Hepatocyte (in vitro differentiated cells): Measurements from ENCODE around the gene SDHB. TPM values are rescaled to one million over a fixed set of nuclear protein-coding genes. Genes with fewer than 3 reads are reported as not detected.
"Not testable (repeated sequence)": the region's sequence is repeated elsewhere in the genome, so short reads cannot be mapped to it uniquely, and the experiment has no call there.

ENCODE experiments used
- DNase-seq: peaks from one replicate; pipeline ENCODE4 v3.0.0-alpha.2; 2016; ENCODE audit warnings: low spot score
- H2AFZ ChIP-seq: fragments of 200-600 bp; sonication (generic); 2 replicates; pipeline ENCODE4 v1.6.0; 2016; ENCODE audit warnings: antibody characterized with exemption, mild to moderate bottlenecking
- H3K27ac ChIP-seq: fragments of 200-600 bp; sonication (generic); 2 replicates; pipeline ENCODE4 v1.5.1; 2016; ENCODE audit warnings: mild to moderate bottlenecking
- H3K27me3 ChIP-seq: fragments of 200-600 bp; sonication (generic); 2 replicates; pipeline ENCODE4 v1.6.1; 2016
- H3K36me3 ChIP-seq: fragments of 200-600 bp; sonication (generic); replicated peaks from 2 replicates; pipeline ENCODE4 v1.5.1; 2016; ENCODE audit warnings: low read depth; ENCODE audit not compliant: insufficient read depth
- H3K4me1 ChIP-seq: fragments of 200-600 bp; sonication (generic); 2 replicates; pipeline ENCODE4 v1.5.1; 2016; ENCODE audit warnings: mild to moderate bottlenecking, moderate library complexity; ENCODE audit not compliant: insufficient read depth
- H3K4me2 ChIP-seq: fragments of 200-600 bp; sonication (generic); 2 replicates; pipeline ENCODE4 v1.6.0; 2016
- H3K4me3 ChIP-seq: fragments of 200-600 bp; sonication (generic); 2 replicates; pipeline ENCODE4 v1.5.1; 2016; ENCODE audit warnings: mild to moderate bottlenecking
- H3K79me2 ChIP-seq: fragments of 200-600 bp; sonication (generic); 2 replicates; pipeline ENCODE4 v1.6.0; 2017; ENCODE audit warnings: mild to moderate bottlenecking
- H3K9me2 ChIP-seq: fragments of 200-600 bp; sonication (generic); replicated peaks from 2 replicates; pipeline ENCODE4 v1.6.0; 2017; ENCODE audit warnings: mild to moderate bottlenecking; ENCODE audit not compliant: insufficient read depth
- H3K9me3 ChIP-seq: fragments of 200-600 bp; sonication (generic); 2 replicates; pipeline ENCODE4 v1.5.1; 2016; ENCODE audit warnings: low read depth, mild to moderate bottlenecking
- H4K20me1 ChIP-seq: fragments of 200-600 bp; sonication (generic); 2 replicates; pipeline ENCODE4 v1.6.0; 2016; ENCODE audit warnings: mild to moderate bottlenecking; ENCODE audit not compliant: insufficient read depth, poor library complexity, severe bottlenecking
- CTCF ChIP-seq: fragments of 200-600 bp; sonication (generic); IDR thresholded peaks from 2 replicates; pipeline ENCODE4 v1.5.1; 2016; ENCODE audit warnings: antibody characterized with exemption, mild to moderate bottlenecking; ENCODE audit not compliant: poor library complexity
- EZH2 ChIP-seq: fragments of 200-600 bp; sonication (generic); IDR thresholded peaks from 2 replicates; pipeline ENCODE4 v1.6.1; 2016; ENCODE audit warnings: antibody characterized with exemption, mild to moderate bottlenecking, borderline replicate concordance
- EZH2phosphoT487 ChIP-seq: fragments of 200-600 bp; sonication (generic); IDR thresholded peaks from one replicate; pipeline ENCODE4 v1.6.1; 2018; ENCODE audit warnings: antibody characterized with exemption, mild to moderate bottlenecking, low read depth, moderate library complexity; ENCODE audit not compliant: unreplicated experiment, severe bottlenecking
- WGBS: methylation state at CpG from one replicate; pipeline ENCODE4 v1.1.6; 2016; ENCODE audit warnings: low lambda C conversion rate; ENCODE audit errors: missing lambda C conversion rate; 5-methylcytosine and 5-hydroxymethylcytosine counted together
- polyA plus RNA-seq: library from polyadenylated mRNA; unstranded; fragments of >200 nt; fragmentation: Nextera tagmentation; extraction: Ambion mirVana; gene quantifications from 2 replicates; pipeline ENCODE4 v1.2.1, GENCODE V29; 2016
- total RNA-seq: library from RNA; depleted of rRNA; stranded (reverse); fragments of >200 nt; gene quantifications from 2 replicates; pipeline ENCODE4 v1.2.3, GENCODE V29; 2014

SDHB gene
- total and polyA plus RNA-seq, 2 experiments from 2014 or later, result 144 to 175 TPM

GRCh38 chr1:17066361-17067068 lies 12.7 kb upstream of the SDHB start:
- Histone ChIP-seq H3K27ac (no peak overlapping the region), H3K4me1 (no peaks in the 10 kb centered on the region), H3K4me3 (no peak overlapping the region), H3K36me3 (no peaks in the 10 kb centered on the region), H3K27me3 (no peaks in the 10 kb centered on the region), H3K79me2 (no peaks in the 10 kb centered on the region), H3K4me2 (no peak overlapping the region), H4K20me1 (no peaks in the 10 kb centered on the region), H2AFZ (no peak overlapping the region), H3K9me3 (no peaks in the 10 kb centered on the region), H3K9me2 (no peaks in the 10 kb centered on the region)
- 93% methylated on average over 11 of the region's 11 CpGs for WGBS
- DNase-seq, result no peak
- TF ChIP-seq EZH2 (no peak), CTCF (no peak), EZH2phosphoT487 (no peak)

GRCh38 chr1:17065666-17066065 lies 11.8 kb upstream of the SDHB start:
- DNase-seq, result no peak
- Histone ChIP-seq H3K9me2 (no peaks in the 10 kb centered on the region), H3K79me2 (no peaks in the 10 kb centered on the region), H4K20me1 (no peaks in the 10 kb centered on the region), H3K4me3 (no peak overlapping the region), H3K36me3 (no peaks in the 10 kb centered on the region), H2AFZ (no peak overlapping the region), H3K27me3 (no peaks in the 10 kb centered on the region), H3K9me3 (no peaks in the 10 kb centered on the region), H3K4me1 (no peaks in the 10 kb centered on the region), H3K4me2 (no peak overlapping the region), H3K27ac (no peak overlapping the region)
- 78% methylated on average over 7 of the region's 7 CpGs for WGBS
- no peak for TF ChIP-seq EZH2
- no peak for TF ChIP-seq CTCF
- TF ChIP-seq EZH2phosphoT487, result no peak

- H3K9me3 ChIP-seq, DNase-seq, H3K27ac ChIP-seq, H3K4me2 ChIP-seq, H2AFZ ChIP-seq, H3K9me2 ChIP-seq, H4K20me1 ChIP-seq, H3K4me1 ChIP-seq, H3K27me3 ChIP-seq, H3K4me3 ChIP-seq, H3K79me2 ChIP-seq, H3K36me3 ChIP-seq: not testable (repeated sequence)
- WGBS, result 74% methylated on average over 7 of the region's 7 CpGs
Observed at GRCh38 chr1:17062751-17063150, 8.9 kb upstream of the SDHB start.

GRCh38 chr1:17061892-17062291 lies 8.1 kb upstream of the SDHB start:
- Histone ChIP-seq H3K36me3 (no peaks in the 10 kb centered on the region), H2AFZ (no peak overlapping the region), H3K27me3 (no peaks in the 10 kb centered on the region), H3K4me3 (no peak overlapping the region), H3K9me3 (no peaks in the 10 kb centered on the region), H3K79me2 (no peaks in the 10 kb centered on the region), H3K4me2 (no peak overlapping the region), H4K20me1 (no peaks in the 10 kb centered on the region), H3K4me1 (no peaks in the 10 kb centered on the region), H3K9me2 (no peaks in the 10 kb centered on the region), H3K27ac (no peak overlapping the region)
- TF ChIP-seq EZH2, result no peak
- TF ChIP-seq CTCF, result no peak
- no peak for TF ChIP-seq EZH2phosphoT487
- DNase-seq, result no peak
- WGBS, result 43% methylated on average over 2 of the region's 2 CpGs
